Left ventricle myocardium inferior (tissue), 1 donor: ENCODE results near the gene CBY2. TPM values are rescaled to one million over a fixed set of nuclear protein-coding genes. Genes with fewer than 3 reads are reported as not detected.
"Not testable (repeated sequence)": the region's sequence is repeated elsewhere in the genome, so short reads cannot be mapped to it uniquely, and the experiment has no call there.

Experiments used
- DNase-seq: peaks from one replicate; pipeline ENCODE4 v3.0.0-alpha.2; 2020
- H3K27ac ChIP-seq: fragments of 200-600 bp; replicated peaks from 2 replicates; pipeline ENCODE4 v1.8.0; 2021
- H3K27me3 ChIP-seq: fragments of 200-600 bp; 2 replicates; pipeline ENCODE4 v1.8.0; 2021; ENCODE audit warnings: low read depth
- H3K36me3 ChIP-seq: fragments of 200-600 bp; 2 replicates; pipeline ENCODE4 v1.8.0; 2021
- H3K4me1 ChIP-seq: fragments of 200-600 bp; 2 replicates; pipeline ENCODE4 v1.8.0; 2021
- H3K4me3 ChIP-seq: fragments of 200-600 bp; 2 replicates; pipeline ENCODE4 v1.8.0; 2021; ENCODE audit warnings: mild to moderate bottlenecking, moderate library complexity
- H3K9me3 ChIP-seq: fragments of 200-600 bp; replicated peaks from 2 replicates; pipeline ENCODE4 v1.8.0; 2021
- CTCF ChIP-seq: fragments of 200-600 bp; IDR thresholded peaks from 2 replicates; pipeline ENCODE4 v1.8.0; 2021; ENCODE audit warnings: antibody characterized with exemption, mild to moderate bottlenecking, borderline replicate concordance
- intact Hi-C: fragments of 100-400 bp; cut with micrococcal nuclease; formaldehyde crosslinking; loops from one replicate; pipeline ENCODE4 v1.11.0; 2022
- long read RNA-seq: library from polyadenylated mRNA; unstranded; transcript quantifications from one replicate; pipeline ENCODE4 v2.0.0, GENCODE V29; 2021
- total RNA-seq: library from RNA; stranded (reverse); fragmentation: NEBNext Ultra II Directional; extraction: Animal tissue kit (Norgen Biotek cat#: 25700); gene quantifications from one replicate; pipeline ENCODE4 v1.2.1, GENCODE V29; 2021
- donor health status: DM: no; HTN: yes; CAD: no; lungs with severe emphysema.

CBY2 gene
- not detected for total RNA-seq
- long read RNA-seq, result 0 reads

- TF ChIP-seq CTCF, result no peak
- no peak within 1 kb of the TSS for H3K27ac ChIP-seq
Observed at GRCh38 chr13:45702088-45702487, at the start of gene CBY2. Gene CBY2, plus strand, starts transcription at chr13:45702320. Its CDS starts 71 bp downstream, at chr13:45702391.

GRCh38 chr13:45654633-45655349 is 47.3 kb upstream of the CBY2 start:
- Histone ChIP-seq H3K4me1 (no peaks in the 10 kb centered on the region), H3K27me3 (no peaks in the 10 kb centered on the region), H3K4me3 (no peak overlapping the region), H3K27ac (no peak overlapping the region), H3K36me3 (no peaks in the 10 kb centered on the region), H3K9me3 (peaks cover 12% of the 10 kb centered on the region)
- DNase-seq, result no peak
- TF ChIP-seq CTCF, result no peak
- intact Hi-C loops, result no loop called here

More at GRCh38 chr13:45702088-45702487, at the start of gene CBY2:
- Histone ChIP-seq H3K36me3 (no peaks in the 10 kb centered on the region), H3K9me3 (no peaks in the 10 kb centered on the region), H3K4me3 (no peak within 1 kb of the TSS), H3K4me1 (no peaks in the 10 kb centered on the region), H3K27me3 (peaks cover 13% of the 10 kb centered on the region)
- intact Hi-C loops, result no loop called here
- DNase-seq, result no peak

GRCh38 chr13:45658586-45659235 is 43.4 kb upstream of the CBY2 start:
- no peak for DNase-seq
- no peaks in the 10 kb centered on the region for H3K27me3 ChIP-seq
- no peak overlapping the region for H3K4me3 ChIP-seq
- TF ChIP-seq CTCF, result no peak
- no peaks in the 10 kb centered on the region for H3K36me3 ChIP-seq
- peaks cover 13% of the 10 kb centered on the region for H3K9me3 ChIP-seq
- H3K27ac ChIP-seq, result no peak overlapping the region
- no peaks in the 10 kb centered on the region for H3K4me1 ChIP-seq
- intact Hi-C loops, result no loop called here

- intact Hi-C loops, result no loop called here
- Histone ChIP-seq H3K9me3 (peaks cover 13% of the 10 kb centered on the region), H3K36me3 (no peaks in the 10 kb centered on the region), H3K27ac (no peak overlapping the region), H3K4me3 (no peak overlapping the region), H3K4me1 (no peaks in the 10 kb centered on the region), H3K27me3 (no peaks in the 10 kb centered on the region)
- DNase-seq, result no peak
- TF ChIP-seq CTCF, result no peak
Observed at GRCh38 chr13:45659536-45659935, 42.6 kb upstream of the CBY2 start.

- intact Hi-C loops, H3K27ac ChIP-seq, H3K4me3 ChIP-seq, H3K36me3 ChIP-seq, H3K27me3 ChIP-seq, DNase-seq, H3K4me1 ChIP-seq: not testable (repeated sequence)
- peaks cover 17% of the 10 kb centered on the region for H3K9me3 ChIP-seq
Observed at GRCh38 chr13:45660458-45660857, 41.7 kb upstream of the CBY2 start.

GRCh38 chr13:45662162-45662561 is 40.0 kb upstream of the CBY2 start:
- no peaks in the 10 kb centered on the region for H3K27me3 ChIP-seq
- no peak for TF ChIP-seq CTCF

GRCh38 chr13:45662903-45663302 is 39.2 kb upstream of the CBY2 start:
- H3K4me3 ChIP-seq, H3K4me1 ChIP-seq, H3K27ac ChIP-seq, H3K27me3 ChIP-seq, DNase-seq, intact Hi-C loops, H3K36me3 ChIP-seq, H3K9me3 ChIP-seq: not testable (repeated sequence)

More at GRCh38 chr13:45662162-45662561, 40.0 kb upstream of the CBY2 start:
- intact Hi-C loops, result no loop called here
- Histone ChIP-seq H3K9me3 (peaks cover 15% of the 10 kb centered on the region), H3K4me1 (no peaks in the 10 kb centered on the region), H3K27ac (no peak overlapping the region), H3K4me3 (no peak overlapping the region), H3K36me3 (no peaks in the 10 kb centered on the region)
- DNase-seq, result no peak

- intact Hi-C loops, H3K4me3 ChIP-seq, H3K36me3 ChIP-seq, DNase-seq, H3K27ac ChIP-seq, H3K4me1 ChIP-seq, H3K9me3 ChIP-seq: not testable (repeated sequence)
- H3K27me3 ChIP-seq, result peaks cover 36% of the 10 kb centered on the region
Observed at GRCh38 chr13:45669626-45670025, 32.5 kb upstream of the CBY2 start.
